ENCODE data around the gene CTNS.

The CTNS gene

DNA sequence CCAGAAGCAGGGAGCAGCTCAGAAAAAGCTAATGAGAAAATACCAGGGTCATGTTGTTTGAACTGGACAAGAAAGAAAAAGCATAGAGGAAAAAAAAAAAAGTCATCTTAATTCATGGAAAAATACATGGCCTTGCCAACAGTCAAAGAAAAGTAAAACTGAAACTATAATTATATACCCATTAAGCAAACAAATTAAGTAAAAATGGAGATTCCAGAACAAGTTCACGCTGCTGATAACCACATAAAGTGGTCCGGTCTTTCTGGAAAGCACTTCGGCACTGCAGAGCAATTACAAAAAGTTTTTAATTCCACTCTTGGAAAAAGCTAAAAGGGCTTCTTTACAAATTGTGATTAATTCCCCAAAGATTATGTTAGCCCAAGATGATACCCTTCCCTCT, 71.8 kb downstream of the CTNS start:
- Histone ChIP-seq H3K27ac (no peak overlapping the region), H3K27me3 (ENCODE audit: control insufficient read depth, insufficient read depth, low read length) (no peaks in the 10 kb centered on the region), H3K9ac (no peak overlapping the region), H3K36me3 (ENCODE audit: control insufficient read depth, insufficient read depth, low read length) (no peaks in the 10 kb centered on the region), H3K79me2 (no peaks in the 10 kb centered on the region), H3K4me2 (ENCODE audit: low read length) (no peak overlapping the region), H2AFZ (no peak overlapping the region), H3K4me1 (no peaks in the 10 kb centered on the region), H3K9me3 (ENCODE audit: control insufficient read depth, low read length) (no peaks in the 10 kb centered on the region), H3K4me3 (ENCODE audit: low read depth, low read length) (no peak overlapping the region)
- TF ChIP-seq, protein P1, sequence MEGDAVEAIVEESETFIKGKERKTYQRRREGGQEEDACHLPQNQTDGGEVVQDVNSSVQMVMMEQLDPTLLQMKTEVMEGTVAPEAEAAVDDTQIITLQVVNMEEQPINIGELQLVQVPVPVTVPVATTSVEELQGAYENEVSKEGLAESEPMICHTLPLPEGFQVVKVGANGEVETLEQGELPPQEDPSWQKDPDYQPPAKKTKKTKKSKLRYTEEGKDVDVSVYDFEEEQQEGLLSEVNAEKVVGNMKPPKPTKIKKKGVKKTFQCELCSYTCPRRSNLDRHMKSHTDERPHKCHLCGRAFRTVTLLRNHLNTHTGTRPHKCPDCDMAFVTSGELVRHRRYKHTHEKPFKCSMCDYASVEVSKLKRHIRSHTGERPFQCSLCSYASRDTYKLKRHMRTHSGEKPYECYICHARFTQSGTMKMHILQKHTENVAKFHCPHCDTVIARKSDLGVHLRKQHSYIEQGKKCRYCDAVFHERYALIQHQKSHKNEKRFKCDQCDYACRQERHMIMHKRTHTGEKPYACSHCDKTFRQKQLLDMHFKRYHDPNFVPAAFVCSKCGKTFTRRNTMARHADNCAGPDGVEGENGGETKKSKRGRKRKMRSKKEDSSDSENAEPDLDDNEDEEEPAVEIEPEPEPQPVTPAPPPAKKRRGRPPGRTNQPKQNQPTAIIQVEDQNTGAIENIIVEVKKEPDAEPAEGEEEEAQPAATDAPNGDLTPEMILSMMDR (IDR thresholded peaks at IDR 0.05), result no peak

DNA sequence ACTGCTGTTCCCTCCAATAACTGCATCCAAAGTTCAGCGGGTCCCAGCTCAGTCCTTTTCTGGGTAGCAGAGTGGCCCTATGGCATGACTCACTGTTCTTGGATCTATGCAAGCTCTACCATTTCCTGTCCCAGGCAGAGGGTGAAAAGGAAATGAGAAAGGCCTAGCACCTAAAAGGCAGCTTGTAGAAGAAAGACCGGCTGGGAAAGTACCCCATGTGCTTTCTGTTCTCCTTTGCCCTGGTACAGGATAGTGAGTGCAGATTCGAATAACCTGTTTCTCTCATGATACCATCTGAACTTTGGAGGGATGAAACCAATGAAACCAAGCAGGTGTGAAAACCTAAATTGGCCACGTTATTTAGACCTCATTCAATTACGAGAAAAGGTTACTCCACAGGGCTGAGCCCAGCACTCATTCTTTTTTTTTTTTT, 74.4 kb downstream of the CTNS start:
- Histone ChIP-seq H3K4me1 (no peaks in the 10 kb centered on the region), H3K9ac (no peak overlapping the region), H3K27me3 (ENCODE audit: control insufficient read depth, insufficient read depth, low read length) (no peaks in the 10 kb centered on the region), H3K4me3 (ENCODE audit: low read depth, low read length) (no peak overlapping the region), H3K27ac (no peak overlapping the region), H3K79me2 (no peaks in the 10 kb centered on the region), H3K4me2 (ENCODE audit: low read length) (no peak overlapping the region), H3K9me3 (ENCODE audit: control insufficient read depth, low read length) (no peaks in the 10 kb centered on the region), H3K36me3 (ENCODE audit: control insufficient read depth, insufficient read depth, low read length) (no peaks in the 10 kb centered on the region), H2AFZ (no peak overlapping the region)
- TF ChIP-seq, protein P1 (IDR thresholded peaks at IDR 0.05), result no peak

Data from parathyroid adenoma (tissue), 2 donors.